Measurements from ENCODE around the gene SLC12A3.
"Not testable (repeated sequence)": the region's sequence is repeated elsewhere in the genome, so short reads cannot be mapped to it uniquely, and the experiment has no call there.

Gene SLC12A3

DNA sequence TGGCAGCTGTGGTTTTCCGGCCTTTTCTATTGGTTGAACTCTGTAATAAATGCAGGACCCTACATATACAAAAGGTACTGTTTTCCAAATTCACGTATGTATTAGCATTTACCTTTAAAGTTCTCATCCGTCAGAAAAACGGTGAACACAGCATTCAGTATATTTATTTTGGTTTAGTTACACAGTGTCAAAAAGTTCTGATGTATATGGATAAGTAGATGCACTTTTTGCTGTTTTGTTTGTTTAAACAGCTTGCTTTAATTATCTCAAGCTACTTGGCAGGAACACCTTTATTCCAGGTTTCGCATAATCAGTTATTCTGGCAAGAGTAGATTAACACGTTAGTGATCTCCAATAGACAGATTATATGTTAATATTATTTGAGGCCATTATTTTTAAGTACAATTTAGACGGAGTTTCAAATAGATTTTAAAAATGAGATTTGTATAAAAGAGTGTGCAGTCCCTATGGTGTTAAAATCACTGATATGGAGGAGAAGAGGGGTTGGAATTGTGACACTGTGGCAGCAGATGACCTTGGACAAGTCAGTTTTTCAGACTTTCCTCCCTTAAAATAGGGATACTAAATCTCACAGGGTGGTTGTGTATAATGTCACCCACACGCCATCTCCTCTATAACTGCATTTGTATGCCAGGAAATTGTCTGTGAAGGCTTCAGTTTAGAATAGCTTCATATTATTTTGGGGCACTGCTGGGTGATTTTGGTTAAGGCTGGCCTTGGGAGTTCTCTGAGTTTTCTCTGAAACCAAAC, 69.0 kb downstream of the SLC12A3 start:
- peak overlapping the region; percentile 95 for H3K4me3 ChIP-seq (ENCODE audit: low read length, poor library complexity, severe bottlenecking)
- H3F3A ChIP-seq (ENCODE audit: low read depth): no peaks in the 10 kb centered on the region
- peak overlapping the region; percentile 92 for H3K9ac ChIP-seq (ENCODE audit: low read depth, low read length, poor library complexity, severe bottlenecking)
- no peaks in the 10 kb centered on the region for H3K9me2 ChIP-seq (replicated peaks; ENCODE audit: low read depth, low read length)
- peaks cover 37% of the 10 kb centered on the region; the same call in 1 of the 2 replicates for H3K36me3 ChIP-seq (ENCODE audit: insufficient read depth, low read length)
- no peak overlapping the region for H2AFZ ChIP-seq (ENCODE audit: low read length)
- H3K9me3 ChIP-seq (ENCODE audit: insufficient read depth, low read depth, low read length): no peaks in the 10 kb centered on the region
- peaks cover 48% of the 10 kb centered on the region for H3K4me1 ChIP-seq (ENCODE audit: insufficient read depth, low read length, poor library complexity, severe bottlenecking)
- peaks cover 61% of the 10 kb centered on the region for H3K79me2 ChIP-seq (ENCODE audit: insufficient read depth, low read length)
- TF ChIP-seq, protein P1, sequence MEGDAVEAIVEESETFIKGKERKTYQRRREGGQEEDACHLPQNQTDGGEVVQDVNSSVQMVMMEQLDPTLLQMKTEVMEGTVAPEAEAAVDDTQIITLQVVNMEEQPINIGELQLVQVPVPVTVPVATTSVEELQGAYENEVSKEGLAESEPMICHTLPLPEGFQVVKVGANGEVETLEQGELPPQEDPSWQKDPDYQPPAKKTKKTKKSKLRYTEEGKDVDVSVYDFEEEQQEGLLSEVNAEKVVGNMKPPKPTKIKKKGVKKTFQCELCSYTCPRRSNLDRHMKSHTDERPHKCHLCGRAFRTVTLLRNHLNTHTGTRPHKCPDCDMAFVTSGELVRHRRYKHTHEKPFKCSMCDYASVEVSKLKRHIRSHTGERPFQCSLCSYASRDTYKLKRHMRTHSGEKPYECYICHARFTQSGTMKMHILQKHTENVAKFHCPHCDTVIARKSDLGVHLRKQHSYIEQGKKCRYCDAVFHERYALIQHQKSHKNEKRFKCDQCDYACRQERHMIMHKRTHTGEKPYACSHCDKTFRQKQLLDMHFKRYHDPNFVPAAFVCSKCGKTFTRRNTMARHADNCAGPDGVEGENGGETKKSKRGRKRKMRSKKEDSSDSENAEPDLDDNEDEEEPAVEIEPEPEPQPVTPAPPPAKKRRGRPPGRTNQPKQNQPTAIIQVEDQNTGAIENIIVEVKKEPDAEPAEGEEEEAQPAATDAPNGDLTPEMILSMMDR (conservative IDR thresholded peaks at IDR 0.05; ENCODE audit: low read length): no peak
- TF ChIP-seq EZH2phosphoT487 (IDR thresholded peaks at IDR 0.05; ENCODE audit: borderline replicate concordance): no peak
- H4K20me1 ChIP-seq (ENCODE audit: insufficient read depth, low read length, poor library complexity, severe bottlenecking): peaks cover 40% of the 10 kb centered on the region
- H3K27me3 ChIP-seq (ENCODE audit: insufficient read depth, low read length, poor library complexity, severe bottlenecking): no peaks in the 10 kb centered on the region
- H3K4me2 ChIP-seq (ENCODE audit: low read depth, low read length, poor library complexity, severe bottlenecking): peak overlapping the region; percentile 87

DNA sequence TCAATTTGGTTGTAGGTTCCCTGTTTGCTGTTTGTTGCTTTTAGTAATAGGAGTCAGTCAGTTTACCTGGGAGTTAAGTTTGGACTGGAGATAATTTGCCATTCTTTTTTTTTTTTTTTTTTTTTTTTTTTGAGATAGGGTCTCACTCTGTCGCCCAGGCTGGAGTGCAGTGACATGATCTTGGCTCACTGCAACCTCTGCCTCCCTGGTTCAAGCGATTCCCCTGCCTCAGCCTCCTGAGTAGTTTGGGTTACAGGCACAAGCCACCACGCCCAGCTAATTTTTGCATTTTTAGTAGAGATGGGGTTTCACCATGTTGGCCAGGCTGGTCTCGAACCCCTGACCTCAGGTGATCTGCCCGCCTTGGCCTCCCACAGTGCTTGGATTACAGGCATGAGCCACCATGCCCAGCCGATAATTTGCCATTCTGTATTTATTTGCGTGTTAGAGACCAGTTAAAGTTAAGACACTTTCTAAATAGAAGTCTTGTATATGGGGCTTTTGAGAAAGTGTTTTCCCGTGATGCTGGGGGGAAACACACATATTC, 69.7 kb downstream of the SLC12A3 start:
- H2AFZ ChIP-seq (ENCODE audit: low read length); H3K27me3 ChIP-seq (ENCODE audit: insufficient read depth, low read length, poor library complexity, severe bottlenecking); H3K9me3 ChIP-seq (ENCODE audit: insufficient read depth, low read depth, low read length); H3K9me2 ChIP-seq (replicated peaks; ENCODE audit: low read depth, low read length); H3F3A ChIP-seq (ENCODE audit: low read depth): not testable (repeated sequence)
- H4K20me1 ChIP-seq (ENCODE audit: insufficient read depth, low read length, poor library complexity, severe bottlenecking): peaks cover 40% of the 10 kb centered on the region
- peaks cover 43% of the 10 kb centered on the region; the same call in 1 of the 2 replicates for H3K36me3 ChIP-seq (ENCODE audit: insufficient read depth, low read length)
- H3K4me2 ChIP-seq (ENCODE audit: low read depth, low read length, poor library complexity, severe bottlenecking): peak overlapping the region; percentile 87
- H3K4me1 ChIP-seq (ENCODE audit: insufficient read depth, low read length, poor library complexity, severe bottlenecking): peaks cover 52% of the 10 kb centered on the region
- H3K4me3 ChIP-seq (ENCODE audit: low read length, poor library complexity, severe bottlenecking): peak overlapping the region; percentile 95
- peak overlapping the region; percentile 92 for H3K9ac ChIP-seq (ENCODE audit: low read depth, low read length, poor library complexity, severe bottlenecking)
- peaks cover 66% of the 10 kb centered on the region for H3K79me2 ChIP-seq (ENCODE audit: insufficient read depth, low read length)

DNA sequence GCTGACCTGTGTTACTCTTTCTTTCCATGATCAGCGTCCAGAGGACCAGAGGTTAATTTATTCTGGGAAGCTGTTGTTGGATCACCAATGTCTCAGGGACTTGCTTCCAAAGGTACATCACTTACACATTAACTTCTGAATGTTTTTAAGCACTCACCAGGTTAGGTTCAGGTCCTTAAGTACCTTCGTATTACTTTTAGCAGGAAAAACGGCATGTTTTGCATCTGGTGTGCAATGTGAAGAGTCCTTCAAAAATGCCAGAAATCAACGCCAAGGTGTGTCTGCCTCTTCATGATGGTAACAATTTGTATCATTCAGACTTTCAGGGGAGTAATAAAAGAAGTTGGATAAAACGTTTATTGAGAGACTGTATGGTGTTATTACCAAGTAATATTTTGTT, 70.2 kb downstream of the SLC12A3 start:
- TF ChIP-seq EZH2phosphoT487 (IDR thresholded peaks at IDR 0.05; ENCODE audit: borderline replicate concordance): no peak
- TF ChIP-seq, protein P1 (conservative IDR thresholded peaks at IDR 0.05; ENCODE audit: low read length): no peak
- Histone ChIP-seq H4K20me1 (ENCODE audit: insufficient read depth, low read length, poor library complexity, severe bottlenecking) (peaks cover 40% of the 10 kb centered on the region), H3K9me2 (replicated peaks; ENCODE audit: low read depth, low read length) (no peaks in the 10 kb centered on the region), H3F3A (ENCODE audit: low read depth) (no peaks in the 10 kb centered on the region), H3K9me3 (ENCODE audit: insufficient read depth, low read depth, low read length) (no peaks in the 10 kb centered on the region), H2AFZ (ENCODE audit: low read length) (no peak overlapping the region), H3K4me2 (ENCODE audit: low read depth, low read length, poor library complexity, severe bottlenecking) (peak overlapping the region; percentile 87), H3K9ac (ENCODE audit: low read depth, low read length, poor library complexity, severe bottlenecking) (peak overlapping the region; percentile 92), H3K4me1 (ENCODE audit: insufficient read depth, low read length, poor library complexity, severe bottlenecking) (peaks cover 52% of the 10 kb centered on the region), H3K79me2 (ENCODE audit: insufficient read depth, low read length) (peaks cover 70% of the 10 kb centered on the region), H3K36me3 (ENCODE audit: insufficient read depth, low read length) (peaks cover 49% of the 10 kb centered on the region; the same call in 1 of the 2 replicates), H3K27me3 (ENCODE audit: insufficient read depth, low read length, poor library complexity, severe bottlenecking) (no peaks in the 10 kb centered on the region), H3K4me3 (ENCODE audit: low read length, poor library complexity, severe bottlenecking) (peak overlapping the region; percentile 60)
